ENCODE data around the gene KCNMA1.

The KCNMA1 gene

GRCh38 chr10:77020426-77021040 is 617.1 kb downstream of the KCNMA1 start:
- DNase-seq (ENCODE audit: low read depth in 2 of 2): no peak

DNA sequence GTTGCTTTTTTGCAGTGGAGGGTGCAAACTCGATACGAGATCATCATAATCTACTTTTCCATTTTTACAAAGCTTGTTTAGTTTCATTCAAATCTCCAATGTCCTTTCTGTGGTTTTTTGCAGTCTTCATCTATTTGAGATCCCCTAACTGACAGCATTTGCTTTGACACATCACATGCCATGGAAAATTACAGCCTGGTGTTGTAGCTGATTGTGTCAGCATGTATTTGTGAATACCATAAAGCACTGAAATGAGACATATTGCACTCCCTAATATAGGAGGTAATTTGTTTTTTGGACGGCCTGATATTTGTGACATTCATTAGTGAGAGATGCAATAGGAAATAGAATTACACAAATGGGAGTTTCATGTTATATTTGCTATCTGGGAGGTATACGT is 620.8 kb downstream of the KCNMA1 start:
- DNase-seq (ENCODE audit: low read depth in 2 of 2): no peak

DNA sequence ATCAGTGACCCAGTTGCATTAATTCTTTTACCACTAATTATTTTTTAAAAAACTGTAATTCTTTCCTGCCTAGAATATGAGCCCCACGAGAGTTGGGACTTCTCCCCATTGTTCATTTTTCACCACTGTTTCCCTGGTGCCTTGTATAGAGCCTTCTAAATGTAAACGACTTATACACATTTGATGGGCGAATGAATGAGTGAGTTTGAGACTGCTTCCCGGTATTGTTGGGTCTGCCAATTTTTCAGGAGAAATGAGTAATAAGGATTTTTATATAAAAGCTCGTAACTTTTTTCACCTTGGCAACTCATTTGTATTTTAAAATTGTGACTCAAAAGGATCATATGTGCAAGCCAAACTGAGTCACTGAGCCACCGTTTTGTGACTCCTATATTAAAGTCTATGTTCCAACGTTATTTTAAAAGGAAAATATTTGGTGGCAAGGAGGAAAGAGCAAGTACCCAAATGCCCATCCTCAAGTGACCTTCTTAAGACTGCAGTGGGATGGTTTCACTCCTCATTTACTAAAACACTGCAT is 621.3 kb downstream of the KCNMA1 start:
- DNase-seq (ENCODE audit: low read depth in 2 of 2): no peak

GRCh38 chr10:77015360-77015759 is 622.2 kb downstream of the KCNMA1 start:
- DNase-seq (ENCODE audit: low read depth in 2 of 2): no peak

- DNase-seq (ENCODE audit: low read depth in 2 of 2): no peak
These were observed 624.7 kb downstream of the KCNMA1 start for GRCh38 chr10:77012812-77013500.

DNA sequence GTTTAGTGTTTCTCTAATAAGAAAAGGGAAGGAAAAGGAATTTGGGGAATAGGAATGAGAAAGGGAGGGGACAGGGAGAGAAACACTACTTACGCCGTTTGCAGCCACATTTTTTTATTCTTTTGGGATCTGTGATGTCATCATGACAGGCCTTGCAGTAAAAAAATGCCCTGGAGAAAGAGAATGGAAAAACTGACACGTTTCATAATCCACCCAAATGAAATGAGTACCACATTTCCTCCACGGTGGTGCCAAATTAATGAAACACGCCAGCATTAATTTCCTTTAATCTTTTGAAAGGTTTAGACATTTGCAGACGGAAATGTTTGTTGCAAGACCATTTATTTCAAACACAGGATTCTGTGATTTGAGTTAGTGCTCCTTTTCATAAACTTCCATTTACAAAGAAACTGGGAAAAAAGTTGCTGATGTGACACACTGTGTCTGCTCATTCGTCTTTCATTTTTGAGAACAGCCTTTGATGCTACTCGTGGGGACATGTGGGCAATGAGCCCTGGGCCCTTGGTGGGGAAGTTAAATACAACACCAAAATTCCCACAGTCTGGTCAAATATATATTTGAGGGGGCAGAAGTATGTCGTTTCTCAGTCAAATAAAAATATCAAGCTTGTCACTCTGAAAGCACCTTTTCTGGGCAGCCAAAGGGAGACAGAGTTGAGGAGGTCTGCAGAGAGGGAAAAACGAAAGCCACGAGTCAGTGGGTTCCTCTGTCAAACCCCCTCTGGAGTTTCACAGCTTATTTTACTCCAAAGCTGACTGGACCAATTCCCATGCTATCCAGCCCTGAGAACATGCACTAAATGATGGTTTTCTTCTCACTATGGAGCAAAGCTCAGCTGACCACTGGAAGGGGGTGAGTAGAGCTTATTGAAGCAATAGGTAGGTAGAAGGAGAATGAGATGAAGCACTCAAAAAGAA is 625.5 kb downstream of the KCNMA1 start:
- no peak for DNase-seq (ENCODE audit: low read depth in 2 of 2)

GRCh38 chr10:77010430-77010829 is 627.2 kb downstream of the KCNMA1 start:
- DNase-seq (ENCODE audit: low read depth in 2 of 2): no peak

GRCh38 chr10:77007834-77008233 is 629.8 kb downstream of the KCNMA1 start:
- DNase-seq (ENCODE audit: low read depth in 2 of 2): no peak

- DNase-seq (ENCODE audit: low read depth in 2 of 2): no peak
These were observed 630.6 kb downstream of the KCNMA1 start for GRCh38 chr10:77006836-77007511.

DNA sequence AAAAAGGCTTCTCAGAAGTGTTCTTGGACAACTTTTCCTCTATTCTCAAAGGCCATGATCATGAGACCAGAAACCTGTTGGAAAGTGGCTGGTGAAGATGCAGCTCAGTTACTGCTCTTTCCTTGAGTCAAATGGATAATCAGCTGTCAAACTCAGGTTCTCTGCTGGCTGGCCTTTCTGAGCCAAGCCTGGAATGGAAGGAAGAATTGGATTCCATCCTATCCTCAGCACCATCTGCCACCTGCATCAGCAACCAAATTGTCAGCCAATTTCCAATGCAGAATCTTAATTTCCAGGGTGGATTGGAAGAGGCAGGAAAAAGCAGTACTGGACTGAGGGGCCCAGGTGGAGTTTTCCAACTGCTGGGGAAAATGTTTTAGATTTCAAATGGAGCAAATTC is 631.7 kb downstream of the KCNMA1 start:
- no peak for DNase-seq (ENCODE audit: low read depth in 2 of 2)

- DNase-seq (ENCODE audit: low read depth in 2 of 2): no peak
These were observed 632.6 kb downstream of the KCNMA1 start for GRCh38 chr10:77004917-77005564.

- no peak for DNase-seq (ENCODE audit: low read depth in 2 of 2)
These were observed 634.7 kb downstream of the KCNMA1 start for GRCh38 chr10:77002872-77003271.

DNA sequence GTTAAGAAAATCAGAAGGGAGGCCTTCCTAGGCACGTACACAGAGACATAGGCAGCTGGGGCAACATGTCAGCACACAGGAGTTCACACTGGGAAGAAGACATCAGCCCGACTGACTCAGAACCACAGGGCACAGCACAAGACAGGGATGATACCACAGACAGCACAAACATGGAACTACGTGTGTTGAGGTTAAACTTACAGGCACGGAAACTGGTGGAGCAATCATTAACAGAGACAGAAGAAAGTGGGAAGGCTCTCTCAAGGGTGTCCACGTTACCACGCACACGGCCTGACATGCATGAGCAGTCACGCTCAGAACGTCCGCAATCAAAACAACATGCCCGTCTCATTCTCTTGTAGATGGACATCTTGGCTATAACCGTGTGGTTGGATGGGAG is 636.4 kb downstream of the KCNMA1 start:
- no peak for DNase-seq (ENCODE audit: low read depth in 2 of 2)

DNA sequence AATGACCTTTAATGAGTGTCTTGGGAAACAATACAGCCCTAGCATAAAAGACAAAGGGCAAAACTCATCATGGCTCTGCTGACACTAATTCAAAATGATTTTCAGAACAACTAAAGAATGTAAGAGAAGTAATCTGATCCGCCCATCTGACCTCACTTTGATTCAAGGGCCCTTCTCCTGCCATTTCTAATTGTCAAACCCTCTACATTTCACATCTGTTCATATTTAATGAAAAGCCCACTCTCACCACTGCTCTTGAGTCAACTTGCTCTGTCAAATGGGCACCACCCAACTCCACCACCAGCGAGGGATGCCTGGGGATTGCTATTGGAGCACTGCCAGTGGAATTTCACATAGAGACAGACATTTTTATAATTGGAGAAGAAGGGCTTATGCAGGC is 639.2 kb downstream of the KCNMA1 start:
- no peak for DNase-seq (ENCODE audit: low read depth in 2 of 2)

DNA sequence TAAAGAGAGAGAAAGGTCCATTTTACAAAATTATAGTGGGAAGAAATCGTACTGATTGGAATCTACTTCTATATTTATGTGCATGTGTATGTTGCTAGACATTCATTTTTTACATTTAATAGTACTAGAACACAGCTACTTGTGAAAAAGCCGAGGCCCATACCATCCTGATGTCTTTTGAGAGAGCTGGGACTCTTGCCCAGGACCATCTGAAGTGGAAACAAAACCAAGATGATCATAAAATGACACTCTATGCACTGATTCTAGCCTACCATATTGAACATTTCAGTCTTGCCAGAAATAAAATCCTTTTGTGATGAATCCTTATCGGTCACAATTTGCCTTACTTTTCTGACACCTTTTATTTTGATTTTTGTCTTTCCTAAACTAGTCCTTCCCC is 640.0 kb downstream of the KCNMA1 start:
- DNase-seq (ENCODE audit: low read depth in 2 of 2): no peak

GRCh38 chr10:76995023-76995422 is 642.6 kb downstream of the KCNMA1 start:
- no peak for DNase-seq (ENCODE audit: low read depth in 2 of 2)

DNA sequence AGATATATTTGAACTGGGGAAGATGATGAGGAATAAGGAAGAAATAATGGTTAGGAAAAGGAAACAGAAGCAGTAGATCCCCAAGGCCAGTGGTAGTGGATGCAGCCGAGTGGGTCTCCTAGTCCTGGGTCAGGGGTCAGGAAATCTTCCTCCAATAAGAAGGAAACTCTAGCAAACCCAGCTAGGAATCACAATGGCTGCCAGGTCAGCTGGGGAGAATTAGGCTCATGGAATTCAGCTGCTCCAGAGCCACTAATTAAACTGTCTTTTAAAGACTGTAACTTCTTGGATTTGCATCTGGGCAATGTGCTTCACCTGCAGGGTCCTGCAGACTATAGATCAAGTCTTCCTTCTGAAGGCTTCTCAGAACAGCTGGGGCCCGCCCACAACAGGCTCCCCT is 644.4 kb downstream of the KCNMA1 start:
- no peak for DNase-seq (ENCODE audit: low read depth in 2 of 2)

- no peak for DNase-seq (ENCODE audit: low read depth in 2 of 2)
These were observed 645.1 kb downstream of the KCNMA1 start for GRCh38 chr10:76992467-76992866.

DNA sequence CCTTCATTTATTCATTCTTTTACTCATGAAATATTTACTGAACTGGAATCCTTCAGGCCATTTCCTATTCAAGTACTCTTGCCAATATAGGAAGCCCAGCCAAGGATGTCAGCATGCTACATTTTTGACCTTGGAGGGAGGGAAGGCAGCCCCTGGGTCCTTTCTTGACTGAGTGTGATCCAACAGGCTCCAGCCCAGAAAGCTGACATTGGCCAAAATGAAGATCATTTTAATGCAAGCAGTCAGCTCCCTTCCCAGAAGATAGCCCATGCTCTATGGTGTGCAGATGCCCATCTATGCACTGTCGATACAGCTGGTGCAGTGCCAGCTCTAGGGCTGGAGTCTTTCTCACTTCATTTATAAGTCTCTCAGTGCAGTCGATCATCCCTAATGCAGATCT is 646.0 kb downstream of the KCNMA1 start:
- no peak for DNase-seq (ENCODE audit: low read depth in 2 of 2)

- no peak for DNase-seq (ENCODE audit: low read depth in 2 of 2)
These were observed 647.0 kb downstream of the KCNMA1 start for GRCh38 chr10:76990561-76990960.

All from stimulated activated CD8-positive, alpha-beta memory T cell treated with anti-CD3 and anti-CD28 coated beads, Interleukin-2, amount 100 ng/mL, for 48 hours (primary cell).